GM12874 (cell line): Measurements from ENCODE around the gene TFEC.

Source experiments
- TF ChIP-seq, protein P1 (sequence below): IDR thresholded peaks from 2 replicates; pipeline ENCODE4 v1.5.1; 2011; ENCODE audit warnings: low read depth, mild to moderate bottlenecking, control low read depth, low read length, moderate library complexity; ENCODE audit not compliant: insufficient read depth

The TFEC gene

DNA sequence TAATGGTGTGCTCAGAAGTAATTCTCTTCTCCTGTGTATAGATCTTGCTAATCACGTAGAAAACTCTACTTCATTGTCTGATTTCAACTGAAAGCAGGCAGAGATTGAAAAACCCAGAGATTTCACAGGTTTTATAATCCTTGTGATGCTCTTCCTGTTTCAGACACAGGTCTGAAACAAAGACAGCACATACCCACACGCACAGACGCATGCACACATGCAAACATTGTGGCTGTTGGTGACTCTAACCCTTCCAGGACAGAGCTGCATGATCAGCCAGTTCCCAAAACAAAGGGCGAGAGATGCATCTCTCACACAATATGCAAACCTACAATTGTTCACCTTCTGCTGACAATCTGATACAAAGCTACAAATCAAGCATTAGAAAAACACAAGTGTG, 11.1 kb upstream of the TFEC start:
- TF ChIP-seq, protein P1, sequence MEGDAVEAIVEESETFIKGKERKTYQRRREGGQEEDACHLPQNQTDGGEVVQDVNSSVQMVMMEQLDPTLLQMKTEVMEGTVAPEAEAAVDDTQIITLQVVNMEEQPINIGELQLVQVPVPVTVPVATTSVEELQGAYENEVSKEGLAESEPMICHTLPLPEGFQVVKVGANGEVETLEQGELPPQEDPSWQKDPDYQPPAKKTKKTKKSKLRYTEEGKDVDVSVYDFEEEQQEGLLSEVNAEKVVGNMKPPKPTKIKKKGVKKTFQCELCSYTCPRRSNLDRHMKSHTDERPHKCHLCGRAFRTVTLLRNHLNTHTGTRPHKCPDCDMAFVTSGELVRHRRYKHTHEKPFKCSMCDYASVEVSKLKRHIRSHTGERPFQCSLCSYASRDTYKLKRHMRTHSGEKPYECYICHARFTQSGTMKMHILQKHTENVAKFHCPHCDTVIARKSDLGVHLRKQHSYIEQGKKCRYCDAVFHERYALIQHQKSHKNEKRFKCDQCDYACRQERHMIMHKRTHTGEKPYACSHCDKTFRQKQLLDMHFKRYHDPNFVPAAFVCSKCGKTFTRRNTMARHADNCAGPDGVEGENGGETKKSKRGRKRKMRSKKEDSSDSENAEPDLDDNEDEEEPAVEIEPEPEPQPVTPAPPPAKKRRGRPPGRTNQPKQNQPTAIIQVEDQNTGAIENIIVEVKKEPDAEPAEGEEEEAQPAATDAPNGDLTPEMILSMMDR, result no peak

DNA sequence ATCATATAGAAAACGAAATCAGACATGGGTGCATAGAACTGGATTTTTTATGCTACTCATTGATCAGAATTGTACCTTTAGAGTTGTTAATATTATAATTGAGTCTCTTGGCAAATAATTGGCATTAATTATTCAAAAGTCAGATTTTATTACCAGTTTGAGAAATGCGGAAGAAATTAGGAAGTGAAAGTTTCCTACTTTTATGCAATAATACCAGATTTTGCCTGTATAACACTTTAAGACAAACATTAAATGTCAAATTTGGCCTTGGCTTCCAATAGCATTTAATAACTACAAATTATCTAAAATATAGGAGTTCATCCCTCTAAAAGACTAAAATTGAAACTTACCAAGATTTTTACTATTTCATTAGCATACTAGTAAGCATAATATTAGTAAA, 6.8 kb upstream of the TFEC start:
- TF ChIP-seq, protein P1, result no peak

DNA sequence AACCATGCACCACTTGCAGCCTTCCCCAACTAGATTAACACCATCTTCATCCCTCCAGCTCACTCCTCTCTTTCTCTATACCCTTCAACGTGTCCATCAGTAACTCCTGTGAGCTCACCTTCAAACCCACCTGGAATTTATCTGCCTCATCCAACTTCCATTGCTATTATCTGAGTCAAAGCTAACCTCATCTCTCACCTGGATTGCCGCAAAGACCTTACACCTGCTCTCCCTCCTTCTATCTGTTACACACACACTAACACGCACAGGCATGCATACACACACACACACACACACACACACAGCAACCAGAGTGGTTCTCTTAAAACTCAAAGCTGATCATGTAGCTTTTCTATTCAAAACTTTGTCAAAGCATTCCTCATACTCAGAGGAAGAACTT, 3.8 kb upstream of the TFEC start:
- TF ChIP-seq, protein P1, result no peak

DNA sequence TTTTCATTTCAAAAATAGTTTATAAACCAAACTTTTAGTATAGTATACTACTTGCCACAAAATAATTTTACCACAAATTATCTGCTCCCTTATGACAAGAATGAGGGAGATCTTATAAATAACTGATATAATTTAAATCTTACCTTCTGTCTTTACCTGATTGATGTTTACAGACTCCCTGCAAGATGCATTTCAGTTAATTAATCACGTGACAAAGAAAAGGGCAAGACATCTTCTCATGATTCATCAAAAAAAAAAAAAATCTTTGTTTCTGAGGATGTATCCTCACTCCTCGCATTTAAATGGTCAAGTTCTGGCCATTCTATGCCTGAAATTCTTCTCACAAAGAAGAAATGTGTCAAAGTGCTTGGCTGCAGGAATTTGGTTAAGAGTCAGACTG, 2.3 kb upstream of the TFEC start:
- TF ChIP-seq, protein P1, result no peak

DNA sequence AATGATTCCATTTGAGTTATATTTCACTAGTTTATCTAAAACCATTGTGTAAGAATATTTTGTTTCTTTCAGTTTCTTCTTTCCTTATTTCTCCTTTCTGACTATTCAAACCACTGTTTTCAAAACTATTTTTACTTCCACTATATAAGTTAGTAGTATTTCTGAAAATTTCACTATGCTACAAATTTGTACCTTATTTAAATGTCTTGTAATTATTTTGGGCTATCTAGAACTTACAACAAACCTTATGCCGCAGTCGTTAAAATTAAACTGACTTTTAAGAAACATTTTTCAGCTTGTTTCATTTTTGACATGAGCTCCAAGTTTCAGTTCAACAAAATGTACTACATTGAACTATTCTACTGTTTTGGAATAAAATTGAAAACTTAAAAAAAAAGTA, 1.8 kb downstream of the TFEC start:
- TF ChIP-seq, protein P1, result no peak

DNA sequence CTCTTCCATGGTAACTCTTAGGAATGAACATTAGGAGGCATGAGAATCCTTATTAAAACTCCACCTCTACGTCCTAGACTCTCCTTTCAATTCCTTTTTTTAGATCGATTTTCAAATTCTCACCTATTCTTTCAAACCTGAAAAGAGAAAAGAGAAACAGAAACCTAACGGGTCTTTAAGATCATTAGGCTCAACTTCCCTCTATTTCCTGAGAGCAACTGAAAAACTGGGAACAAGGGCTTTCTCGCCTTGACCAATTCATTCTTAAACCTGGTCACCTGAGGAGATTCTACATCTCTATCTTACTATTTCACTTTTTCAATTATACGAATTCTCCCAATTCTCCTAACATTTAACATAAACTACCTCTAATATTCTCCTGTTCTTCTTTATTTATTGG, 2.8 kb downstream of the TFEC start:
- TF ChIP-seq, protein P1, result no peak

DNA sequence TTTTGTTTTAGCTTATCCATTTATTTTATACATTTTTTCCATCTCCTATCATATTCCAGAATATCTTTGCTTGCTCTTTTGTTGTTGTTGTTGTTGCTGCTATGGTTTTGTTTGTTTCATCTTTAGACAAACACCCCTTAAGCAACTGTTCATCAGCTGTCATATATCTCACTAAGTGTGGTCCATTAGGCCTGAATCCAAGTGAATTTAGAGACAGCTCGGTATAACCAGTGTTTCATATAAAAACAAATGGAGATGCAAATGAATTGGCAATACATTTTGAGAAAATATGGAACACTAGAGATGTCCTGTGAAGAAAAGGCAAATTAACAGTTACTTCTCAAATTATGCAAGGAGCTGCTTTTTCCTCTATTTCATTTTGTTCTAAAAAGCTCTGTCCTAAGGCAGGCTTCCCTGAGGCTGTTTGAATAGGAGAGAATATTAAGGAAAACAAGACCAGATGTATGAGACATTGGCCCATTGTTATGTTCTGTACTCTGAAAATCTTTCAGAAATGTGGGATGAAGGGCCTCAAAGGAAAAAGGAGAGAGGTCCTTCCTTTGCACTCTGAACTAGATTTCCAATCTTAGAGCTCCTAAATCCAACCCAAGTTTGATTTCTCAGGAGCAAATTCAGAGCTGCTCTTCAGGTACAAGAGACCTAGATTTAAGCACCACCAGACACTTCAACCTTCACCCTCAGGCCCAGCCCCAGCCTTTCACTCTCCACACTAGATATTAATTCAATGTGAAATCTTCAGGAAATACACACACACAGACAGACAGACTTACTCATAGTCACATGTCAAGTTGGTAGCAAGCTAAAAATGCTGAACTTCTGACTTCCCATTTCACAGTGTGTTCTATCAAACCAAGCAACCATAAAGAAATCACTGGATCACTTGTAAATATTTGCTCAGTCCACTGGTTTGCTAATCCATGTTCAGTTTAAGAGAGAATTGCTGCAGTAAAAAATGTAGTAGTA, 5.4 kb downstream of the TFEC start:
- TF ChIP-seq, protein P1, result no peak
